T-cell (primary cell): Measurements from ENCODE around the gene CFAP54. TPM values are rescaled to one million over a fixed set of nuclear protein-coding genes. Genes with fewer than 3 reads are reported as not detected.

Source experiments
- ATAC-seq, 4 experiments: fragments of 200-7000 bp in 3 of 4; fragments of 150-1000 bp in 1 of 4; cut with Tn5 transposase; replicated peaks in 1 of 4; 1 replicate in 3 of 4; 2 replicates in 1 of 4; pipeline ENCODE4 v1.10.0; 2021; ENCODE audit warnings: moderate library complexity in 3 of 4, mild to moderate bottlenecking in 2 of 4, moderate number of reproducible peaks in 1 of 4
- CTCF ChIA-PET, 2 donors: fragments of 300-600 bp; sonication (Branson Sonifier 250); formaldehyde crosslinking; loops; one replicate each; lab custom pipeline; 2022; ENCODE audit warnings: antibody characterized with exemption in 2 of 2; lab: Charles Lee
- POLR2A ChIA-PET, 2 donors: fragments of 300-600 bp; sonication (Branson Sonifier 250); formaldehyde crosslinking; loops; one replicate each; lab custom pipeline; 2022; ENCODE audit warnings: antibody characterized with exemption in 2 of 2; lab: Charles Lee
- DNase-seq, 35 experiments: peaks; one replicate each; pipeline versions ENCODE4 v3.0.0 to v3.0.0-alpha.2; 2013 to 2023
- H3K27ac ChIP-seq: one replicate; pipeline ENCODE4 v1.5.1; 2013; ENCODE audit warnings: low read length
- H3K27me3 ChIP-seq, 2 experiments: replicated peaks in 1 of 2; 1 replicate in 1 of 2; 2 replicates in 1 of 2; pipeline versions ENCODE4 v1.6.1 to v1.7.0; 2013; ENCODE audit warnings: low read length in 1 of 2, mixed read lengths in 1 of 2; ENCODE audit not compliant: control insufficient read depth in 2 of 2, insufficient read depth in 2 of 2; ENCODE audit errors: extremely low read depth in 1 of 2
- H3K36me3 ChIP-seq, 2 donors: 1 replicate in 1 of 2; 2 replicates in 1 of 2; pipeline versions ENCODE4 v1.6.1 to v1.7.0; 2013; ENCODE audit warnings: low read length in 1 of 2; ENCODE audit not compliant: control insufficient read depth in 2 of 2, insufficient read depth in 1 of 2; ENCODE audit errors: extremely low read depth in 1 of 2
- H3K4me1 ChIP-seq, 2 experiments: 1 replicate in 1 of 2; 2 replicates in 1 of 2; pipeline versions ENCODE4 v1.6.1 to v1.7.0; 2013; ENCODE audit warnings: low read length in 2 of 2, mixed read lengths in 1 of 2; ENCODE audit not compliant: insufficient read depth in 2 of 2, control insufficient read depth in 1 of 2; ENCODE audit errors: extremely low read depth in 1 of 2
- H3K4me3 ChIP-seq, 2 donors: 1 replicate in 1 of 2; 2 replicates in 1 of 2; pipeline versions ENCODE4 v1.5.1 to v1.7.0; 2013; ENCODE audit warnings: mild to moderate bottlenecking in 2 of 2, low read length in 1 of 2, moderate library complexity in 1 of 2; ENCODE audit not compliant: control insufficient read depth in 1 of 2; ENCODE audit errors: extremely low read depth in 1 of 2
- H3K9me3 ChIP-seq: 2 replicates; pipeline ENCODE4 v1.7.0; 2013
- H3K27ac Mint-ChIP-seq, 2 donors: one replicate each; pipeline ENCODE4 v1.8.0; 2020 to 2021; ENCODE audit warnings: mild to moderate bottlenecking in 2 of 2, mixed read lengths in 2 of 2
- H3K27me3 Mint-ChIP-seq, 2 donors: one replicate each; pipeline ENCODE4 v1.8.0; 2021 to 2022; ENCODE audit warnings: mixed read lengths in 2 of 2
- H3K36me3 Mint-ChIP-seq: one replicate; pipeline ENCODE4 v1.8.0; 2021; ENCODE audit warnings: mixed read lengths
- H3K4me1 Mint-ChIP-seq, 3 donors: one replicate each; pipeline ENCODE4 v1.8.0; 2020 to 2022; ENCODE audit warnings: mixed read lengths in 3 of 3, mild to moderate bottlenecking in 1 of 3
- H3K4me3 Mint-ChIP-seq, 3 donors: one replicate each; pipeline ENCODE4 v1.8.0; 2020 to 2022; ENCODE audit warnings: mild to moderate bottlenecking in 3 of 3, mixed read lengths in 3 of 3, moderate library complexity in 3 of 3
- H3K9me3 Mint-ChIP-seq, 3 donors: one replicate each; pipeline ENCODE4 v1.8.0; 2020 to 2022; ENCODE audit warnings: mixed read lengths in 3 of 3
- WGBS: methylation state at CpG from one replicate; pipeline ENCODE4 v1.1.5; 2013; ENCODE audit warnings: missing lambda C conversion rate; ENCODE audit not compliant: insufficient coverage; 5-methylcytosine and 5-hydroxymethylcytosine counted together
- total RNA-seq, 35 experiments: library from RNA in 6 of 35; stranded (reverse) in 6 of 35; fragments of 120-200 nt in 1 of 35; gene quantifications; one replicate each; pipeline versions ENCODE4 v1.2.1 to v1.2.4 and lab custom pipeline; 2013 to 2026

The CFAP54 gene
- total RNA-seq, 5 donors from 2014 or later (not counting 1 experiment from before 2014, with no cell fraction given), result 0.47 to 0.95 (median 0.90) TPM

- ChIA-PET POLR2A (no interaction called here), CTCF (no interaction called here)
- H3K36me3 Mint-ChIP-seq, result no peaks in the 10 kb centered on the region
- Histone ChIP-seq H3K4me3 (no peak overlapping the region), H3K27ac (no peak overlapping the region), H3K9me3 (no peaks in the 10 kb centered on the region), H3K4me1 (no peaks in the 10 kb centered on the region), H3K27me3 (peaks cover 0 to 6% of the 10 kb centered on the region in 2 experiments), H3K36me3 (no peaks in the 10 kb centered on the region)
- H3K9me3 Mint-ChIP-seq, result no peaks in the 10 kb centered on the region
- WGBS, result no CpG with 5 or more reads among the region's 2 CpGs
- H3K27ac Mint-ChIP-seq, result no peak overlapping the region
- peaks cover 10 to 18% of the 10 kb centered on the region in 2 donors for H3K27me3 Mint-ChIP-seq
- no peak for DNase-seq
- no peak for ATAC-seq
- no peaks in the 10 kb centered on the region for H3K4me1 Mint-ChIP-seq
- no peak overlapping the region for H3K4me3 Mint-ChIP-seq
Observed at GRCh38 chr12:96846293-96846692, 356.9 kb downstream of the CFAP54 start.

- no peak for ATAC-seq
- H3K4me3 ChIP-seq, result no peak overlapping the region
- H3K27ac ChIP-seq, result no peak overlapping the region
- no peaks in the 10 kb centered on the region for H3K4me1 ChIP-seq
- H3K9me3 Mint-ChIP-seq, result no peaks in the 10 kb centered on the region
- CTCF ChIA-PET, result no interaction called here
- no peak overlapping the region for H3K4me3 Mint-ChIP-seq
- POLR2A ChIA-PET, result no interaction called here
- H3K36me3 ChIP-seq, result no peaks in the 10 kb centered on the region
- no peak for DNase-seq
- no CpG with 5 or more reads among the region's 3 CpGs for WGBS
- H3K4me1 Mint-ChIP-seq, result no peaks in the 10 kb centered on the region
- H3K27ac Mint-ChIP-seq, result no peak overlapping the region
- H3K27me3 ChIP-seq, result peaks cover 0 to 4% of the 10 kb centered on the region in 2 experiments
- H3K27me3 Mint-ChIP-seq, result peaks cover 10 to 16% of the 10 kb centered on the region in 2 donors
- H3K9me3 ChIP-seq, result no peaks in the 10 kb centered on the region
- no peaks in the 10 kb centered on the region for H3K36me3 Mint-ChIP-seq
Observed at GRCh38 chr12:96850676-96851075, 361.3 kb downstream of the CFAP54 start.

GRCh38 chr12:96858162-96858561, 368.8 kb downstream of the CFAP54 start:
- Mint-ChIP-seq H3K4me1 (no peaks in the 10 kb centered on the region), H3K9me3 (peaks cover 0 to 6% (median 3%) of the 10 kb centered on the region in 3 donors), H3K27me3 (peaks cover 11 to 23% of the 10 kb centered on the region in 2 donors), H3K36me3 (no peaks in the 10 kb centered on the region), H3K4me3 (no peak overlapping the region), H3K27ac (no peak overlapping the region)
- Histone ChIP-seq H3K4me1 (no peaks in the 10 kb centered on the region), H3K9me3 (no peaks in the 10 kb centered on the region), H3K4me3 (no peak overlapping the region), H3K27me3 (peaks cover 0 to 4% of the 10 kb centered on the region in 2 experiments), H3K27ac (no peak overlapping the region), H3K36me3 (no peaks in the 10 kb centered on the region)
- no CpG with 5 or more reads among the region's 1 CpG for WGBS
- POLR2A ChIA-PET, result interaction anchor here in 1 of 2 donors (0.7 kb wide), 1 partner anchor 1740 kb away, joined by 3 read pairs; no protein-coding TSS in a partner anchor
- CTCF ChIA-PET, result no interaction called here
- ATAC-seq, result no peak
- no peak for DNase-seq

GRCh38 chr12:96861656-96862055, 372.3 kb downstream of the CFAP54 start:
- CTCF ChIA-PET, result interaction anchor here in 1 of 2 donors (0.6 kb wide), 1 partner anchor 125 kb away, joined by 3 read pairs; no protein-coding TSS in a partner anchor
- Mint-ChIP-seq H3K4me3 (no peak overlapping the region), H3K36me3 (no peaks in the 10 kb centered on the region), H3K27me3 (peaks cover 19 to 20% of the 10 kb centered on the region in 2 donors), H3K4me1 (no peaks in the 10 kb centered on the region), H3K27ac (no peak overlapping the region), H3K9me3 (peaks cover 0 to 4% (median 3%) of the 10 kb centered on the region in 3 donors)
- Histone ChIP-seq H3K36me3 (no peaks in the 10 kb centered on the region), H3K4me3 (no peak overlapping the region), H3K27ac (no peak overlapping the region), H3K4me1 (no peaks in the 10 kb centered on the region), H3K9me3 (no peaks in the 10 kb centered on the region), H3K27me3 (no peaks in the 10 kb centered on the region)
- POLR2A ChIA-PET, result no interaction called here
- WGBS, result 100% methylated on average over 1 of the region's 2 CpGs
- ATAC-seq (no peak), DNase-seq (no peak)

- Histone ChIP-seq H3K4me1 (no peaks in the 10 kb centered on the region), H3K4me3 (no peak overlapping the region), H3K36me3 (no peaks in the 10 kb centered on the region), H3K9me3 (no peaks in the 10 kb centered on the region), H3K27ac (no peak overlapping the region), H3K27me3 (no peaks in the 10 kb centered on the region)
- Mint-ChIP-seq H3K9me3 (peaks cover 0 to 3% (median under 1%) of the 10 kb centered on the region in 3 donors), H3K36me3 (no peaks in the 10 kb centered on the region), H3K4me1 (no peaks in the 10 kb centered on the region), H3K4me3 (no peak overlapping the region), H3K27ac (no peak overlapping the region), H3K27me3 (peaks cover 18 to 20% of the 10 kb centered on the region in 2 donors)
- CTCF ChIA-PET, result no interaction called here
- POLR2A ChIA-PET, result no interaction called here
- ATAC-seq (no peak), DNase-seq (no peak)
- WGBS, result no CpG with 5 or more reads among the region's 1 CpG
Observed at GRCh38 chr12:96862326-96862725, 372.9 kb downstream of the CFAP54 start.

- H3K36me3 ChIP-seq, result no peaks in the 10 kb centered on the region
- H3K36me3 Mint-ChIP-seq, result no peaks in the 10 kb centered on the region
- H3K9me3 ChIP-seq, result no peaks in the 10 kb centered on the region
- H3K4me1 ChIP-seq, result no peaks in the 10 kb centered on the region
- POLR2A ChIA-PET, result no interaction called here
- H3K27me3 ChIP-seq, result no peaks in the 10 kb centered on the region
- no peaks in the 10 kb centered on the region for H3K9me3 Mint-ChIP-seq
- no peak overlapping the region for H3K27ac Mint-ChIP-seq
- ATAC-seq, result no peak
- no peak overlapping the region for H3K27ac ChIP-seq
- no peak for DNase-seq
- peaks cover 11 to 33% of the 10 kb centered on the region in 2 donors for H3K27me3 Mint-ChIP-seq
- WGBS, result no CpG with 5 or more reads among the region's 4 CpGs
- H3K4me3 Mint-ChIP-seq, result no peak overlapping the region
- H3K4me3 ChIP-seq, result no peak overlapping the region
- H3K4me1 Mint-ChIP-seq, result no peaks in the 10 kb centered on the region
- CTCF ChIA-PET, result no interaction called here
Observed at GRCh38 chr12:96864335-96864734, 375.0 kb downstream of the CFAP54 start.
